Suprapubic skin (tissue), 4 donors: Measurements from ENCODE around the gene IL2RA. TPM values are rescaled to one million over a fixed set of nuclear protein-coding genes. Genes with fewer than 3 reads are reported as not detected.

Experiments
- DNase-seq, 2 donors: peaks; one replicate each; pipeline ENCODE4 v3.0.0-alpha.2; 2019; ENCODE audit warnings: low spot score in 2 of 2
- H3K27ac ChIP-seq: fragments of 200-600 bp; sonication (generic); one replicate; pipeline ENCODE4 v1.5.1; 2019
- H3K27me3 ChIP-seq: fragments of 200-600 bp; sonication (generic); one replicate; pipeline ENCODE4 v1.5.1; 2019
- H3K36me3 ChIP-seq: fragments of 200-600 bp; sonication (generic); one replicate; pipeline ENCODE4 v1.5.1; 2019
- H3K4me1 ChIP-seq: fragments of 200-600 bp; sonication (generic); one replicate; pipeline ENCODE4 v1.5.1; 2019
- H3K4me3 ChIP-seq: fragments of 200-600 bp; sonication (generic); one replicate; pipeline ENCODE4 v1.5.1; 2019; ENCODE audit warnings: mild to moderate bottlenecking
- H3K9me3 ChIP-seq: fragments of 200-600 bp; sonication (generic); one replicate; pipeline ENCODE4 v1.5.1; 2019
- EP300 ChIP-seq: sonication (generic); formaldehyde crosslinking; IDR thresholded peaks from one replicate; pipeline ENCODE4 v1.6.1; 2017; ENCODE audit warnings: antibody characterized with exemption
- POLR2A ChIP-seq, 2 donors: fragments of 450-650 bp; IDR thresholded peaks; one replicate each; pipeline ENCODE4 v1.6.1; 2017; ENCODE audit warnings: antibody characterized with exemption in 2 of 2, mild to moderate bottlenecking in 2 of 2, moderate library complexity in 2 of 2
- POLR2AphosphoS5 ChIP-seq, 3 donors: sonication (generic); formaldehyde crosslinking; IDR thresholded peaks; one replicate each; pipeline ENCODE4 v1.6.1; 2017; ENCODE audit warnings: antibody characterized with exemption in 3 of 3
- WGBS: methylation state at CpG from one replicate; pipeline ENCODE4 v1.1.5; 2018; 5-methylcytosine and 5-hydroxymethylcytosine counted together
- total RNA-seq, 4 donors: library from RNA; depleted of rRNA; stranded (reverse); fragments of >200 nt; gene quantifications; one replicate each; pipeline ENCODE4 v1.1.0, GENCODE V29; 2016
- TF ChIP-seq, protein P1 (sequence below), 2 donors: fragments of 200-600 bp in 1 of 2; fragments of 450-650 bp in 1 of 2; sonication (generic) in 1 of 2; IDR thresholded peaks; one replicate each; pipeline ENCODE4 v1.5.1; 2016 to 2019; ENCODE audit warnings: antibody characterized with exemption in 2 of 2, mild to moderate bottlenecking in 1 of 2, moderate library complexity in 1 of 2

The IL2RA gene
- total RNA-seq, 4 donors from 2014 or later, result 0.21 to 0.70 TPM; not detected in 2

DNA sequence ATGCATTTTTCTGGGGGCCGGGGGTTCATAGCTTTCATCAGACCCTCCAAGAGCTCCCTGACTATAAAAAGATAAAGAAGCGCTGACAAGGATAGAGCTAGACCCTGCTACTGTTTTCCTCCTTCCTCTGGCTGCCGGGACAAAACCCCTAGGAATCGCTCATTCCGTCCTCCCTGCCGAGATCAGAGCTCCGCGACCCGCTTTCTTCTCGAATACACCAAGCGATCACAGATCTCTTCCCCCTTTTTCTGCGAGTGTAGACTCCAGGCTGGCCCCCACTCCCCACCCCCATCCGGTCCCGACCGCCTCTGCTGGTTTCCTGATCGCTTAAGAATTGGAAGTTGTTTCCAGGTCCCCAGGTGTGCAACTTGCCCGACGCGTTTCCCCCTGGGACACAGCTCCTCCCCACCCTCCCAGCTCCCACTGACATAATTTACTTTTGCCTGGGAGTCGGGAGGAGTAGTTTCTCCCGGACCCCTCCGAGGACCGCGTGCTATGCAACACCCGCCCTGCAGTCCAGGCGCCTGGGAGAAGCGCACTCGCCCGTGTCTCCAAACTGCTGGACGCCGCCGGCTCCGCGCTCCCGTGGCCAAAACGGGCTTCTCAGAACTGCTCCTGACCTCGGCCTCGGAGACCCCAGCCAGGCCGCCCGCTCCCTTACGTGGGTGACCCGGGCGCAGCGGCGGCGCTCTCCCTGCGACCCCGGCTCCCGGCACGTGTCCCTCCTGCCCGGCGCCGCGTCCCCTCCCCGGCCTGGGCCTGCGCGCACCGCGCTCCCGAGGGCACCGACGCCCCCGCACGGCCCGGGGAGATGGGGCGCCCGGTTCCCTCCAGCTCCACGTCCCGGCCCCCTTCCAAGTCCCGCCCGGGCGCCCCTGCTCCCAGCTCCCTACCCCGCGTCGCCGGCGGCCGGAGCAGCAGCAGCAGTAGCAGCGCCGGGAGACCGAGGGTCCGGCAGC lies 85.4 kb downstream of the IL2RA start:
- Histone ChIP-seq H3K9me3 (no peaks in the 10 kb centered on the region), H3K27ac (peak overlapping the region; percentile 95), H3K36me3 (no peaks in the 10 kb centered on the region), H3K4me3 (peak overlapping the region; percentile 97), H3K27me3 (no peaks in the 10 kb centered on the region), H3K4me1 (peaks cover 33% of the 10 kb centered on the region)
- TF ChIP-seq, protein P1, sequence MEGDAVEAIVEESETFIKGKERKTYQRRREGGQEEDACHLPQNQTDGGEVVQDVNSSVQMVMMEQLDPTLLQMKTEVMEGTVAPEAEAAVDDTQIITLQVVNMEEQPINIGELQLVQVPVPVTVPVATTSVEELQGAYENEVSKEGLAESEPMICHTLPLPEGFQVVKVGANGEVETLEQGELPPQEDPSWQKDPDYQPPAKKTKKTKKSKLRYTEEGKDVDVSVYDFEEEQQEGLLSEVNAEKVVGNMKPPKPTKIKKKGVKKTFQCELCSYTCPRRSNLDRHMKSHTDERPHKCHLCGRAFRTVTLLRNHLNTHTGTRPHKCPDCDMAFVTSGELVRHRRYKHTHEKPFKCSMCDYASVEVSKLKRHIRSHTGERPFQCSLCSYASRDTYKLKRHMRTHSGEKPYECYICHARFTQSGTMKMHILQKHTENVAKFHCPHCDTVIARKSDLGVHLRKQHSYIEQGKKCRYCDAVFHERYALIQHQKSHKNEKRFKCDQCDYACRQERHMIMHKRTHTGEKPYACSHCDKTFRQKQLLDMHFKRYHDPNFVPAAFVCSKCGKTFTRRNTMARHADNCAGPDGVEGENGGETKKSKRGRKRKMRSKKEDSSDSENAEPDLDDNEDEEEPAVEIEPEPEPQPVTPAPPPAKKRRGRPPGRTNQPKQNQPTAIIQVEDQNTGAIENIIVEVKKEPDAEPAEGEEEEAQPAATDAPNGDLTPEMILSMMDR (IDR thresholded peaks at IDR 0.05), result no peak
- TF ChIP-seq EP300 (no peak), POLR2A (IDR thresholded peaks at IDR 0.05) (no peak), POLR2AphosphoS5 (IDR thresholded peaks at IDR 0.05) (no peak)
- DNase-seq, result peak in 1 of 2 donors; percentile 75
- WGBS, result 3% methylated on average over 31 of the region's 82 CpGs

DNA sequence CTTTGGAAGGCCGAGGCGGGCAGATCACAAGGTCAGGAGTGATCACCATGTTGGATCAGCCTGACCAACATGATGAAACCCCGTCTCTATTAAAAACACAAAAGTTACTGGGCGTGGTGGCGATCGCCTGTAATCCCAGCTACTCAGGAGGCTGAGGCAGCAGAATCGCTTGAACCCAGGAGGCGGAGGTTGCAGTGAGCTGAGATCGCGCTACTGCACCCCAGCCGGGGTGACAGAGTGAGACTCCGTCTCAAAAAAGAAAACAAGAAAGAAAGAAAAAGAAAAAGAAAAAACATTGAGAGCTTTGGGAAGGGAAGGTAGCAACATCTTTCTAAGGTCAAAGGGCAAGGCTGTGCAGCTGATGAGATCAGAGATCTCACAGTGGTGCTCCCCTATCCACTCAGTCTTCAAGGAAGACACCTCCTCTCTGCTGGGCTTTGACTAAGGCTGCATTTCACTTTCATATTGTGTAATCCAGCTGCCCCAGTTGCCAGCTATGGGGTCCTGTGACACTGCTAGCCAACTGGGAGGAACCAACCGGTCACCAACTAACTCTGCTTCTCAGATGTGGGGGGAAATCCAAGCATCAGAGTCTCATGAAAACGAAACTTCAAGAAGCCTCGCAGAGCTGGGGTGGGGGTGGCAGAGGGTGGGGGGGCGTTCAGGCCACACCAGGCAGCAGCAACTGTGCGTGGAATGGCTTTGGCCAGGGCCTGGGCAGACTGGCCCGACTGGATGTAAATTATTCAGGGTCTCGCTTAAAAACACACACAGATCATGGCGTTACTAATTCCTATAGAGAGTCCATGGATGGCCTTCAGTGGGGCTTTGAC lies 86.3 kb downstream of the IL2RA start:
- H3K36me3 ChIP-seq, result no peaks in the 10 kb centered on the region
- 60% methylated on average over 20 of the region's 20 CpGs for WGBS
- peak overlapping the region; percentile 97 for H3K4me3 ChIP-seq
- TF ChIP-seq, protein P1 (IDR thresholded peaks at IDR 0.05), result no peak
- TF ChIP-seq EP300 (no peak), POLR2AphosphoS5 (IDR thresholded peaks at IDR 0.05) (no peak), POLR2A (IDR thresholded peaks at IDR 0.05) (no peak)
- no peaks in the 10 kb centered on the region for H3K9me3 ChIP-seq
- H3K27me3 ChIP-seq, result no peaks in the 10 kb centered on the region
- peaks cover 43% of the 10 kb centered on the region for H3K4me1 ChIP-seq
- peak overlapping the region; percentile 95 for H3K27ac ChIP-seq
- peak in 1 of 2 donors; percentile 78 for DNase-seq

DNA sequence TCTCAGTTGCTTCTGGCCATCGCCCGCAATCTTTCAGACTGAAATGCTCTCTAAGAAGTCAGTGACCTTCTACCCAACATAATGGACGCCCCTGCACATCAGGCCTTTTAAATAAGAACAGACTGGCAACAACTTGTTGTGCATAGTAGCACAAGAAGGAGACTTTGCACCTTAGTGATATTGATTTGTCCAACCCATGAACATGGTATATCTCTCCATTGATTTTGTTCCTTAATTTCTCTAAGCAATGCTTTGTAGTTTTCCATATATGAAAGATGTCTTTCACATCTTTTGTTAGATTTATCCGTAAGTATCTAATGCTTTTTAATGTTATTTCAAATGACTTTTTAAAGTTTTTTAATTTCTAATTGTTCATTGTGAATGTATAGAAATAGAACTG lies 89.1 kb downstream of the IL2RA start:
- DNase-seq, result no peak
- WGBS, result 93% methylated on average over 4 of the region's 4 CpGs

DNA sequence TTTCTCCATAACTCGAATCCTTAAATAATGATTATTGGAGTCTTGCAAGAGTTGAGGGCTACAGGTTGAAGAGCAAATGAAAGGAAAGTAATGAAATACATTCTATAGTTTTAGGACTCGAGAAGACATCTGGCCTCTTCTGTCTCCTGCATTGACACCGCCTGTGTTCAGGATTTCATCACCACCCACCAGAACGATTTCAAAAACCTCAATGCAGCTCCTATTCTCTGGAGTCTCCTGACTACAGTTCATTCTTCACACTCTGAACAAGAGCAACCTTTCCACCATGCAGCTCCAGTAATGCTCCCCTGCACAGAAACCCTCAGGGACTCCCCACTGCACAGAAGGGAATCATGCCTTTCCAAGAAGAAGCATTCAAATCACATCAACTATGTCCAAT lies 90.3 kb downstream of the IL2RA start:
- Histone ChIP-seq H3K4me3 (no peak overlapping the region), H3K27me3 (no peaks in the 10 kb centered on the region), H3K36me3 (peaks cover 6% of the 10 kb centered on the region), H3K4me1 (peaks cover 40% of the 10 kb centered on the region), H3K9me3 (no peaks in the 10 kb centered on the region), H3K27ac (peak overlapping the region; percentile 62)
- peak in 1 of 2 donors; percentile 17 for DNase-seq
- 34% methylated on average over 4 of the region's 4 CpGs for WGBS
- TF ChIP-seq, protein P1 (IDR thresholded peaks at IDR 0.05), result no peak
- TF ChIP-seq POLR2AphosphoS5 (IDR thresholded peaks at IDR 0.05) (no peak), EP300 (no peak), POLR2A (IDR thresholded peaks at IDR 0.05) (no peak)

More for the DNA sequence above, 89.1 kb downstream of the IL2RA start:
- Histone ChIP-seq H3K36me3 (peaks cover 6% of the 10 kb centered on the region), H3K4me1 (peaks cover 41% of the 10 kb centered on the region), H3K9me3 (no peaks in the 10 kb centered on the region), H3K4me3 (no peak overlapping the region), H3K27ac (no peak overlapping the region), H3K27me3 (no peaks in the 10 kb centered on the region)
- TF ChIP-seq, protein P1 (IDR thresholded peaks at IDR 0.05), result no peak
- no peak for TF ChIP-seq POLR2A (IDR thresholded peaks at IDR 0.05)
- TF ChIP-seq POLR2AphosphoS5 (IDR thresholded peaks at IDR 0.05), result no peak
- TF ChIP-seq EP300, result no peak
